NCI-H2196 (cell line): ENCODE data around the gene PCDHGA3.
"Not testable (repeated sequence)": the region's sequence is repeated elsewhere in the genome, so short reads cannot be mapped to it uniquely, and the experiment has no call there.

Source experiments
- DNase-seq: peaks from one replicate; lab custom pipeline; 2025; ENCODE audit not compliant: unreplicated experiment; lab: John Stamatoyannopoulos, UW

Gene PCDHGA3

GRCh38 chr5:141382469-141383294, 39.1 kb downstream of the PCDHGA3 start, which contains the start of gene PCDHGA7:
TSS of gene PCDHGA7 (plus strand) at chr5:141382742. CDS start at chr5:141382900, 158 bp downstream.
- DNase-seq, result no peak

DNA sequence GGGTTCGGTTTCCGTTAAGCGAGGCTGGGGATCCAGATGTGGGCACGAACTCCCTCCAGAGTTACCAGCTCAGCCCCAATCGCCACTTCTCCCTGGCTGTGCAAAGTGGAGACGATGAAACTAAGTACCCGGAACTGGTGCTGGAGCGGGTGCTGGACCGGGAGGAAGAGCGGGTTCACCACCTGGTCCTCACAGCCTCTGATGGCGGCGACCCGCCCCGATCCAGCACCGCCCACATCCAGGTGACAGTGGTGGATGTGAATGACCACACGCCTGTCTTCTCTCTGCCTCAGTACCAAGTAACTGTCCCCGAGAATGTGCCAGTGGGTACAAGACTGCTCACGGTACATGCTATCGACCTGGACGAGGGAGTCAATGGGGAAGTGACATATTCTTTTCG, 39.7 kb downstream of the PCDHGA3 start:
- DNase-seq, result no peak

DNA sequence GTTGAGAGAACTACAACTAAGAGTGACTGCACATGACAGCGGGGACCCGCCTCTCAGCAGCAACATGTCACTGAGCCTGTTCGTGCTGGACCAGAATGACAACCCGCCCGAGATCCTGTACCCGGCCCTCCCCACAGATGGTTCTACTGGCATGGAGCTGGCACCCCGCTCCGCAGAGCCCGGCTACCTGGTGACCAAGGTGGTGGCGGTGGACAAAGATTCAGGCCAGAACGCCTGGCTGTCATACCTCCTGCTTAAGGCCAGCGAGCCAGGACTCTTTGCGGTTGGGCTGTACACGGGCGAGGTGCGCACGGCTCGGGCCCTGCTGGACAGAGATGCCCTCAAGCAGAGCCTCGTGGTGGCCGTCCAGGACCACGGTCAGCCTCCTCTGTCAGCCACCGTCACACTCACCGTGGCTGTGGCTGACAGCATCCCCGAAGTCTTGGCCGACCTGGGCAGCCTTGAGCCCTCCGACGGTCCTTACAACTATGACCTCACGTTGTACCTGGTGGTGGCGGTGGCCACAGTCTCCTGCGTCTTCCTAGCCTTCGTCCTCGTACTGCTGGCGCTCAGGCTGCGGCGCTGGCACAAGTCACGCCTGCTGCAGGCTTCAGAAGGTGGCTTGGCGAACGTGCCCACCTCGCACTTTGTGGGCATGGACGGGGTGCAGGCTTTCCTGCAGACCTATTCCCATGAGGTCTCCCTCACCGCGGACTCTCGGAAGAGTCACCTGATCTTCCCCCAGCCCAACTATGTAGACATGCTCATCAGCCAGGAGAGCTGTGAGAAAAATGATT, 41.0 kb downstream of the PCDHGA3 start:
- no peak for DNase-seq

DNA sequence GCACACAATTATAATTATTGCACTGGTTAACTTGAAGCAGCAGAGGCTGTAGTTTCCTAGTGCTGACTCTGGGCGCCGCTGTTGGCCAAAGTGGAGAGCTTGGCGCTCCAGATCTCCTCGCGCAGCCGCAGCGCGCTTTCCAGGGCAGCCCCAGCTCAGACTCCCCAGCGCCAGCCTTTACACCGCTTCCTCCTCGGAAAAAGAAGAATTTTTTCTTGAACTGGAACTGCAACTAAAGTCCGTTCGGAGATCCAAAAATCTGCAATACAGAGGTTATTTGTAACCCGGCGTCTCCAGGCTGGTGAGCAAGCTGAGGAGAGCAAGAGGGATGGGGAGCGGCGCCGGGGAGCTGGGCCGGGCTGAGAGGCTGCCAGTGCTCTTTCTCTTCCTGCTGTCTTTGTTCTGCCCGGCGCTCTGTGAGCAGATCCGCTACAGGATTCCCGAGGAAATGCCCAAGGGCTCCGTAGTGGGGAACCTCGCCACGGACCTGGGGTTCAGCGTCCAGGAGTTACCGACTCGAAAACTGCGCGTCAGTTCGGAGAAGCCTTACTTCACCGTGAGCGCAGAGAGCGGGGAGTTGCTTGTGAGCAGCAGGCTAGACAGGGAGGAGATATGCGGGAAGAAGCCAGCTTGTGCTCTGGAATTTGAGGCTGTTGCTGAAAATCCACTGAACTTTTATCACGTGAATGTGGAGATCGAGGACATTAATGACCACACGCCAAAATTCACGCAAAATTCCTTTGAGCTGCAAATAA, 44.1 kb downstream of the PCDHGA3 start, which contains the start of gene PCDHGB4:
Gene PCDHGB4, plus strand, starts transcription at position 142 of the 755 bp plus-strand sequence. Its CDS starts 187 bp downstream, at position 329.
- not testable (repeated sequence) for DNase-seq

- DNase-seq, result no peak
Observed at GRCh38 chr5:141388661-141389060, 45.0 kb downstream of the PCDHGA3 start.

DNA sequence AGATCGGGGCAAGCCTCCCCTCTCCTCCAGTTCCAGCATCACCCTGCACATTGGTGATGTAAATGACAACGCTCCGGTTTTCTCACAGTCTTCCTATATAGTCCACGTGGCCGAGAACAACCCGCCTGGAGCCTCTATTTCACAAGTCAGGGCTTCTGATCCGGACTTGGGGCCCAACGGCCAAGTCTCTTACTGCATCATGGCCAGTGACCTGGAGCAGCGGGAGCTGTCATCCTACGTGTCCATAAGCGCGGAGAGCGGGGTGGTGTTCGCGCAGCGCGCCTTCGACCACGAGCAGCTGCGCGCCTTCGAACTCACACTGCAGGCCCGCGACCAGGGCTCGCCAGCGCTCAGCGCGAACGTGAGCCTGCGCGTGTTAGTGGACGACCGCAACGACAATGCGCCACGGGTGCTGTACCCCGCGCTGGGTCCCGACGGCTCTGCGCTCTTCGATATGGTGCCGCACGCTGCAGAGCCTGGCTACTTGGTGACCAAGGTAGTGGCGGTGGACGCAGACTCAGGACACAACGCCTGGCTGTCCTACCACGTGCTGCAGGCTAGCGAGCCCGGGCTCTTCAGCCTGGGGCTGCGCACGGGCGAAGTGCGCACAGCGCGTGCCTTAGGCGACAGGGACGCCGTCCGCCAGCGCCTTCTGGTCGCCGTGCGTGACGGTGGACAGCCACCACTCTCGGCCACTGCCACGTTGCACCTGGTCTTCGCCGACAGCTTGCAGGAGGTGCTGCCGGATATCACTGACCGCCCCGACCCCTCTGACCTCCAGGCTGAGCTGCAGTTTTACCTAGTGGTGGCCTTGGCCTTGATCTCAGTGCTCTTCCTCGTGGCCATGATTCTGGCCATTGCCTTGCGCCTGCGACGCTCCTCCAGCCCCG, 45.8 kb downstream of the PCDHGA3 start:
- DNase-seq, result no peak

DNA sequence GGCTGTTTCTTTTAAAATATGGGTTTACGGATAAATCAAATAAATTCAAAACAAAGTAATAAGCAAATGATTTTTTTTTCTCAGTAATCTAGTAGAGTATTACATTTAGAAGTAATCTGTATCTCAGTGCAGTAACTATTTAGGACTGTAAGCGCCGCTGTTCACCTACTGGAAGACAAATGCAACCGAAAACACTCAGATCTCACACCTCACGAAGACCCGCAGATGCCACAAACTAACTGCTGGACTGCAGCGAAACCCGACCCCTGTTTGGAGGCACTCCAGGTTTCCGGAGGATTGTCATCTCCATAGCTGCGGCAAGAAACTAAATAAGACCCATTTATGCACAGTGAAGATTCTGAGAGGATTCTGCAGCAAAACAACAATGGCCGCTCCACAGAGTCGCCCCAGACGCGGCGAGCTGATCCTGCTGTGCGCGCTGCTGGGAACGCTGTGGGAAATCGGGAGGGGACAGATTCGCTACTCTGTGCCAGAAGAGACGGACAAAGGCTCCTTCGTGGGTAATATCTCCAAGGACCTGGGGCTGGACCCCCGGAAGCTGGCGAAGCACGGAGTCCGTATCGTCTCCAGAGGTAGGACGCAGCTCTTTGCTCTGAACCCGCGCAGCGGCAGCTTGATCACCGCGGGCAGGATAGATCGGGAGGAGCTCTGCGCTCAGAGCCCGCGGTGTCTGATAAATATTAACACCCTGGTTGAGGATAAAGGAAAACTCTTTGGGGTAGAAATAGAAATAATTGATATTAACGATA, 49.0 kb downstream of the PCDHGA3 start, which contains the start of gene PCDHGA8:
Gene PCDHGA8, plus strand, starts transcription at position 205 of the 770 bp plus-strand sequence. Its CDS starts 181 bp downstream, at position 386.
- no peak for DNase-seq

GRCh38 chr5:141393267-141393666, 49.6 kb downstream of the PCDHGA3 start:
- DNase-seq, result no peak

DNA sequence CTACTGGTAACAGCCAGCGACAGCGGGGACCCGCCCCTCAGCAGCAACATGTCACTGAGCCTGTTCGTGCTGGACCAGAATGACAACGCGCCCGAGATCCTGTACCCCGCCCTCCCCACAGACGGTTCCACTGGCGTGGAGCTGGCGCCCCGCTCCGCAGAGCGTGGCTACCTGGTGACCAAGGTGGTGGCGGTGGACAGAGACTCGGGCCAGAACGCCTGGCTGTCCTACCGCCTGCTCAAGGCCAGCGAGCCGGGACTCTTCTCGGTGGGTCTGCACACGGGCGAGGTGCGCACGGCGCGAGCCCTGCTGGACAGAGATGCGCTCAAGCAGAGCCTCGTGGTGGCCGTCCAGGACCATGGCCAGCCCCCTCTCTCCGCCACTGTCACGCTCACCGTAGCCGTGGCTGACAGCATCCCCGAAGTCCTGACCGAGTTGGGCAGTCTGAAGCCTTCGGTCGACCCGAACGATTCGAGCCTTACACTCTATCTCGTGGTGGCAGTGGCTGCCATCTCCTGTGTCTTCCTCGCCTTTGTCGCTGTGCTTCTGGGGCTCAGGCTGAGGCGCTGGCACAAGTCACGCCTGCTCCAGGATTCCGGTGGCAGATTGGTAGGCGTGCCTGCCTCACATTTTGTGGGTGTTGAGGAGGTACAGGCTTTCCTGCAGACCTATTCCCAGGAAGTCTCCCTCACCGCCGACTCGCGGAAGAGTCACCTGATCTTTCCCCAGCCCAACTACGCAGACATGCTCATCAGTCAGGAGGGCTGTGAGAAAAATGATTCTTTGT, 51.0 kb downstream of the PCDHGA3 start:
- not testable (repeated sequence) for DNase-seq
